HG02759 (cell line): ENCODE data around the gene SH3RF1.

ENCODE experiments used
- ATAC-seq: cut with Tn5 transposase; IDR thresholded peaks from one replicate; pipeline ENCODE4 v1.9.1; 2021; ENCODE audit warnings: mild to moderate bottlenecking, moderate library complexity; ENCODE audit not compliant: unreplicated experiment

The SH3RF1 gene

DNA sequence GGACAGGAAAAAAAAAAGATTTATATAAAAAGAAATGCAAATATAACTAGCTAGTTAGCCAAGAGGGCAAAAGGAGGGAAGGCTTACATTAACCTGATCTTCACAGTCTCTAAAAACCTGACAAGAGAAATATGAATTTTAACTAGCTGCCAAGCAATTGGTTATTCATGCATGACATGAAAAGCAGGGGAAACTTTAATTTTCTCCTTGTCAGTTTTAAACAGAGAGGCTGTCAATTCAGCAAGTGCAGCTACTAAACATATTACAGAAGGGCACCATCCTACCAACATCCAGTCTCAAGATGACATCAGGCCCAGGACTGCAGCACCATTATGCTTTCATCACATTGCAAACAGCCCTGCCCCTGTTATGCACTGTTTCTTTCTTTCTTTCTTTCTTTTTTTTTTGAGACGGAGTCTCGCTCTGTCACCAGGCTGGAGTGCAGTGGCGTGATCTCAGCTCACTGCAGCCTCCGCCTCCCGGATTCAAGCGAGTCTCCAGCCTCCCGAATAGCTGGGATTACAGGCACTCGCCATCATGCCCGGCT is 221.8 kb downstream of the SH3RF1 start:
- ATAC-seq: no peak

DNA sequence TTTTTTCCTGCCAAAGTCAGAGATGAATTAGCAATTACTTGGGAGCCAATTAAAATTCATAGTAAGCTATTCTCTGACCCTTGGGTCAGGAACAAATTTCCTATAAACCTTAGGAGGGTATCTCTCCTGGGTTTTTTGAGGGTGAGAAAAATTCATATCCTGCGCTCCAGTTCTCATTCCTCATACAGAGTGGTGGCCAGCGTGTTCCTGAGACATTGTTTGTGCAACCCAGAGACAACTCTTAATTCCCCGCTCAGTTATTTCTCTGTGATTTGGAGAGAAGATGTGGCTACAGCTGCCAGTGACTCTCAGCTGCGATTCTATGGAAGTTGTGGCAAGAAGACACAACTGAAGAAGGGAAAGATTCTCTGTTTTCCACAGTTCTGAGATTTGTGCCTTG is 222.8 kb downstream of the SH3RF1 start:
- ATAC-seq: no peak

DNA sequence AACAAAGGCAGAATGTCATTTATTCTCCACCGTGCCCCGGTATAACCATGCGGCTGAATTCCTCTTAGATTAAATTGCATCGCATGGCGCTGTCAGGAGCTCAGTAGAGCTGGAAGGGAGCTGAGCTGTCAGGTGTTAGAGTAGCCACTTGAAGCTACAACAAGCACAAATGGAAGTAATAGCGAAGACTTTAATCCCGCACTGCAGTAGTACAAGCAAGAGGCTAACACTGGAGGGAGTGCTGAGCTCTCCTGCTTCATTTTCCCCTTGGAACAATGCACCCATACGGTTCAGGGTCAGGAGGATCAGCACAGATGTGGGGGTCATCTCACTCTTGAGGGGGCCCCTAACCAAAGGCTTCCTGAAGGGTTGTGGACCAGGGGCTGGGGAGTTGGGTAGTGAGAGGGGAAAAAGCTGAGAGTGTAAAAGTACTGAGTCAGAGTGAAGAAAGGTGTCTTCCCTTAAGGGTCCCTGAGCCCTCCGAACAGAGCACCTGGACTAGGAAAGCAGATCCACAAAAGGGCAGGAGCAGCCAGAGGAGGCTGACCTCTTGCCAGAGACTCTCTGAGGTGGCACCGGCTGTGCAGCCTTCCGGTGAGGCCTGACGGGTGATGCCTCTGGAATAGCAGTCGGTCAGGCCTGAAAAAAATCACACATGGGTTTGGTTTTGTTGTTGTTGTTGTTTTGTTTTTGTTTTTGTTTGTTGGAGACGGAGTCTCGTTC is 224.7 kb downstream of the SH3RF1 start:
- no peak for ATAC-seq

DNA sequence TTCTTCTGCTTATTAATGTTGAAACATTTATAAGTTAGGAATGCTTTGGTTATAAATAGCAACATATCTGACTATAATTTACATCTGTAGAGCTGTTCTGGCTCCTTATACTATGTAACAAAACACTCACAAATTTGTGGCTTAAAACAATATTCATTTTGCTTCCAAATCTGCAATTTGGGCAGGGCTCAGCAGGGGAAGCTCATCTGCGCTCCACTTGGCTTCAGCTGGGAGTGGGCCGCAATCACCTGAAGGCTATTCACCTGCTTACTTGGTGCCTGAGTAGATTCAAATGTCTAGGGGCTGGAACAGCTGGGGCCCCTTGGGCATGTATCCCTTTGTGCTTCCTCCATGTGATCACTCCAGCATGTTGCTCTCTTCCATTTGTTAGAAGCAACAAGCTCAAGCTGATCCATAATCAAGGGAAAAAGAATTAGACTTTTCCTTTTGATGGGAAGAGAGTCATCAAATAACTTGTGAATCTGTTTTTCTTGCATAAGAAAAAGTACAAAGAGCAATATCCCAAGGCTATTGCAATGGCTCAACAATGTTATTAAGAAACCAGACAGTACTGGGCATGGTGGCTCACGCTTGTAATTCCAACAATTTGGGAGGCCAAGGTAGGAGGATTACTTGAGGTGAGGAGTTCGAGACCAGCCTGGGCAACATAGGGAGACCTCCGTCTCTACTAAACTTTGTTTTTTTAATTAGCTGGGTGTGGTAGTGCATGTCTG is 225.9 kb downstream of the SH3RF1 start:
- no peak for ATAC-seq
